SJSA1 (cell line): ENCODE measurements around the gene SYNE1. TPM values are rescaled to one million over a fixed set of nuclear protein-coding genes. Genes with fewer than 3 reads are reported as not detected.

Source experiments
- DNase-seq, 2 experiments: peaks; one replicate each; pipeline ENCODE4 v3.0.0-alpha.2; 2015 to 2020; ENCODE audit warnings: low spot score in 2 of 2, low read depth in 1 of 2
- H3K27ac ChIP-seq: fragments of 250-450 bp; sonication (Bioruptor Pico); 2 replicates; pipeline ENCODE4 v1.5.1; 2020; ENCODE audit warnings: mild to moderate bottlenecking, moderate library complexity
- H3K27me3 ChIP-seq: fragments of 250-450 bp; sonication (Bioruptor Pico); replicated peaks from 2 replicates; pipeline ENCODE4 v1.5.1; 2020; ENCODE audit warnings: mild to moderate bottlenecking, moderate library complexity
- H3K36me3 ChIP-seq: fragments of 250-450 bp; sonication (Bioruptor Pico); 2 replicates; pipeline ENCODE4 v1.5.1; 2020; ENCODE audit warnings: mild to moderate bottlenecking
- H3K4me1 ChIP-seq: fragments of 250-450 bp; sonication (Bioruptor Pico); replicated peaks from 2 replicates; pipeline ENCODE4 v1.6.1; 2021; ENCODE audit warnings: mild to moderate bottlenecking
- H3K4me3 ChIP-seq: fragments of 250-450 bp; sonication (Bioruptor Pico); 2 replicates; pipeline ENCODE4 v1.5.1; 2020; ENCODE audit warnings: mild to moderate bottlenecking
- H3K9me3 ChIP-seq: fragments of 250-450 bp; sonication (Bioruptor Pico); replicated peaks from 2 replicates; pipeline ENCODE4 v1.5.1; 2020; ENCODE audit warnings: mild to moderate bottlenecking
- total RNA-seq: library from RNA; depleted of rRNA; stranded (reverse); fragments of >200 nt; shearing (Covaris generic); gene quantifications from 2 replicates; pipeline ENCODE4 v1.2.3, GENCODE V29; 2014

Gene SYNE1
- total RNA-seq, 1 experiment from 2014 or later: 53.6 TPM

GRCh38 chr6:152248980-152249379, 388.2 kb downstream of the SYNE1 start:
- H3K4me1 ChIP-seq: no peaks in the 10 kb centered on the region
- no peak overlapping the region for H3K27ac ChIP-seq
- no peaks in the 10 kb centered on the region for H3K27me3 ChIP-seq
- DNase-seq: no peak
- peaks cover 35% of the 10 kb centered on the region for H3K36me3 ChIP-seq
- H3K9me3 ChIP-seq: no peaks in the 10 kb centered on the region
- H3K4me3 ChIP-seq: no peak overlapping the region

GRCh38 chr6:152246554-152247337, 390.4 kb downstream of the SYNE1 start:
- Histone ChIP-seq H3K27ac (no peak overlapping the region), H3K4me1 (no peaks in the 10 kb centered on the region), H3K27me3 (no peaks in the 10 kb centered on the region), H3K4me3 (no peak overlapping the region), H3K9me3 (no peaks in the 10 kb centered on the region), H3K36me3 (peaks cover 47% of the 10 kb centered on the region)
- DNase-seq: no peak

- no peak overlapping the region for H3K27ac ChIP-seq
- DNase-seq: no peak
Measured at GRCh38 chr6:152244998-152245630, 392.0 kb downstream of the SYNE1 start.

GRCh38 chr6:152241013-152241766, 396.0 kb downstream of the SYNE1 start:
- peaks cover 49% of the 10 kb centered on the region for H3K36me3 ChIP-seq
- H3K4me3 ChIP-seq: no peak overlapping the region
- H3K9me3 ChIP-seq: no peaks in the 10 kb centered on the region
- DNase-seq: no peak
- no peaks in the 10 kb centered on the region for H3K27me3 ChIP-seq
- H3K27ac ChIP-seq: no peak overlapping the region
- H3K4me1 ChIP-seq: no peaks in the 10 kb centered on the region

More at GRCh38 chr6:152244998-152245630, 392.0 kb downstream of the SYNE1 start:
- Histone ChIP-seq H3K27me3 (no peaks in the 10 kb centered on the region), H3K4me3 (no peak overlapping the region), H3K36me3 (peaks cover 52% of the 10 kb centered on the region), H3K9me3 (no peaks in the 10 kb centered on the region), H3K4me1 (no peaks in the 10 kb centered on the region)

- Histone ChIP-seq H3K36me3 (peaks cover 52% of the 10 kb centered on the region), H3K27me3 (no peaks in the 10 kb centered on the region), H3K9me3 (no peaks in the 10 kb centered on the region), H3K4me1 (no peaks in the 10 kb centered on the region), H3K27ac (no peak overlapping the region), H3K4me3 (no peak overlapping the region)
- no peak for DNase-seq
Measured at GRCh38 chr6:152240436-152240835, 396.7 kb downstream of the SYNE1 start.

- Histone ChIP-seq H3K4me1 (peaks cover 11% of the 10 kb centered on the region), H3K9me3 (no peaks in the 10 kb centered on the region), H3K36me3 (peaks cover 45% of the 10 kb centered on the region), H3K4me3 (no peak overlapping the region), H3K27me3 (no peaks in the 10 kb centered on the region), H3K27ac (no peak overlapping the region)
- no peak for DNase-seq
Measured at GRCh38 chr6:152236370-152237097, 400.6 kb downstream of the SYNE1 start.

- H3K9me3 ChIP-seq: no peaks in the 10 kb centered on the region
- peaks cover 11% of the 10 kb centered on the region for H3K4me1 ChIP-seq
- H3K4me3 ChIP-seq: no peak overlapping the region
- peaks cover 37% of the 10 kb centered on the region for H3K36me3 ChIP-seq
- H3K27ac ChIP-seq: peak overlapping the region; percentile 65
- no peaks in the 10 kb centered on the region for H3K27me3 ChIP-seq
- no peak for DNase-seq
Measured at GRCh38 chr6:152233547-152234320, 403.4 kb downstream of the SYNE1 start.

GRCh38 chr6:152232501-152233151, 404.5 kb downstream of the SYNE1 start:
- H3K9me3 ChIP-seq: no peaks in the 10 kb centered on the region
- peaks cover 41% of the 10 kb centered on the region for H3K36me3 ChIP-seq
- peaks cover 11% of the 10 kb centered on the region for H3K4me1 ChIP-seq
- no peak overlapping the region for H3K4me3 ChIP-seq
- no peak for DNase-seq
- no peaks in the 10 kb centered on the region for H3K27me3 ChIP-seq
- H3K27ac ChIP-seq: peak overlapping the region; percentile 65

- no peaks in the 10 kb centered on the region for H3K27me3 ChIP-seq
- H3K36me3 ChIP-seq: peaks cover 21% of the 10 kb centered on the region
- H3K9me3 ChIP-seq: no peaks in the 10 kb centered on the region
- no peak overlapping the region for H3K27ac ChIP-seq
- peaks cover 11% of the 10 kb centered on the region for H3K4me1 ChIP-seq
- DNase-seq: no peak
- H3K4me3 ChIP-seq: no peak overlapping the region
Measured at GRCh38 chr6:152229330-152229729, 407.8 kb downstream of the SYNE1 start.

GRCh38 chr6:152226119-152226518, 411.0 kb downstream of the SYNE1 start:
- Histone ChIP-seq H3K4me1 (no peaks in the 10 kb centered on the region), H3K36me3 (peaks cover 39% of the 10 kb centered on the region)
- no peak for DNase-seq

GRCh38 chr6:152225241-152225934, 411.8 kb downstream of the SYNE1 start:
- no peak for DNase-seq
- peaks cover 42% of the 10 kb centered on the region for H3K36me3 ChIP-seq
- peaks cover 2% of the 10 kb centered on the region for H3K9me3 ChIP-seq
- H3K4me1 ChIP-seq: no peaks in the 10 kb centered on the region
- H3K27me3 ChIP-seq: no peaks in the 10 kb centered on the region
- no peak overlapping the region for H3K27ac ChIP-seq
- no peak overlapping the region for H3K4me3 ChIP-seq

More at GRCh38 chr6:152226119-152226518, 411.0 kb downstream of the SYNE1 start:
- no peak overlapping the region for H3K27ac ChIP-seq
- no peak overlapping the region for H3K4me3 ChIP-seq
- H3K27me3 ChIP-seq: no peaks in the 10 kb centered on the region
- peaks cover 2% of the 10 kb centered on the region for H3K9me3 ChIP-seq

- Histone ChIP-seq H3K27ac (no peak overlapping the region), H3K36me3 (peaks cover 45% of the 10 kb centered on the region), H3K4me3 (no peak overlapping the region), H3K9me3 (peaks cover 2% of the 10 kb centered on the region), H3K27me3 (no peaks in the 10 kb centered on the region), H3K4me1 (no peaks in the 10 kb centered on the region)
- no peak for DNase-seq
Measured at GRCh38 chr6:152223636-152224035, 413.5 kb downstream of the SYNE1 start.
